Stimulated activated CD8-positive, alpha-beta memory T cell treated with anti-CD3 and anti-CD28 coated beads, Interleukin-7, amount 100 ng/mL, for 48 hours (primary cell): ENCODE measurements around the gene PAK5.

Experiments
- DNase-seq, 2 donors: peaks; one replicate each; pipeline ENCODE4 v3.0.0-alpha.2; 2020; ENCODE audit warnings: low read depth in 1 of 2; ENCODE audit errors: extremely low read depth in 1 of 2

The PAK5 gene

GRCh38 chr20:9838378-9839295 is at the start of gene PAK5:
TSS of gene PAK5 (minus strand) at chr20:9839076. CDS start at chr20:9644328, 194,748 bp downstream.
- no peak for DNase-seq

GRCh38 chr20:9887706-9888105 is 48.8 kb upstream of the PAK5 start:
- DNase-seq = no peak

GRCh38 chr20:9886227-9886626 is 47.4 kb upstream of the PAK5 start:
- no peak for DNase-seq

GRCh38 chr20:9884666-9885065 is 45.8 kb upstream of the PAK5 start:
- DNase-seq = no peak

- DNase-seq = no peak
Observed at GRCh38 chr20:9884061-9884460, 45.2 kb upstream of the PAK5 start.

DNA sequence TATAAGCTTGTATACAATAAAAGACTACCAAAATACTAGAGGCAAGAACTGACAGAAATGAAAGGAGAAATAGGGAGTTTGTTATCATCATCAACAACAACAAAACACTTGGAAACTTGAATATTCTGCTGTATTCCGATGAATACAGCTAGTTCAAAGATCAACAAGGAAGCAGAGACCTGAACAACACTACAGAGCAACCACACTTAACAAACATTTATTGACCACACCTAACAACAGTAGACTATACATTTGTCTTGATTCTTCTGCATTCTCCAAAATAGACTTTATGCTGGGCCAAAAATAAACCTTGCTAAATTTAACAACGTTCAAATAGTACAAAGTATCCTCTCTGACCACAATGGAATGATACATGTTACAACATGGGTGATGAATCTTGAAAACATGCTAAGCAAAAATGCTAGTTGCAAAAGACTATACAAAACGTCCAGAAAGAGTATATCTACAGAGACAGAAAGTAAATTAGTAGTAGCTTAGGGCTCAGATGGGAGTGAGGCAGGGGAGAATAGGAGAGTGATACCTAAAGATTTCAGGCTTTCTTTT is 39.1 kb upstream of the PAK5 start:
- no peak for DNase-seq

DNA sequence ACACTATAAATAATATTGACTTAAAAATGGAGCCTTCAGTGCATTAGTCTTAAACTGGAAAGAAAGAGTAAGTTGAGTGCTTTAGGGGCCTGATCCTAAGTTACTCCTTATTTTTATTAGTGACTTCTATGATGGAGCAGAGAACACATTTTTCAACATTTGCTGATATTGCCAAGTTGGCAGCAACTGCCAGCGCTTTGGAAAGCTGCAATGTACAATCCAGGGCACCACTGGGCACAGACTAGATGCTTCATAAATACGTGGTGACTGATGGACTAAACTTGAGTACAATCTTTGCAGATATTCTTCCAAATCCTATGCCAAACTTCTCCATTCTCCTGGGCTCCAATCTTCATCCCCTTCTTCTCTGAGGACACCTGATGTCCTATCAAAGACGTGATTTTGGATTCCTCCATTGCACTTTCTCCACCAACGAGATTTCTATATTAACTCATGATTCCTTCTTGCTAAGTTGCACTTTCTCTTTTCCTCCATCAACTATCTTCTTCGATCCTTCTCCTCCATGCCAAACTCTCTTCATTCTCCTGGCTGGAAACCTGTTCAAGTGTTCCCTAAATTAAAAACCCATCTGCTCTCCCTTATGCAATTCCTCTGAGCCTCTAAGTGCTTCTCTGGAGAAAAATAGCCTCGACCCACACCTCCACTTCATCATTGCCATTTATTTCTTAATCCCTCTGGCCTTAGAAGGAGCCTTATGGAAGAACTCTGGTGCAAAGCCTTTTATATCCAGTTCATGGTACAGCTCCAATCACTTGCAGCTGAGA is 28.5 kb upstream of the PAK5 start:
- no peak for DNase-seq

DNA sequence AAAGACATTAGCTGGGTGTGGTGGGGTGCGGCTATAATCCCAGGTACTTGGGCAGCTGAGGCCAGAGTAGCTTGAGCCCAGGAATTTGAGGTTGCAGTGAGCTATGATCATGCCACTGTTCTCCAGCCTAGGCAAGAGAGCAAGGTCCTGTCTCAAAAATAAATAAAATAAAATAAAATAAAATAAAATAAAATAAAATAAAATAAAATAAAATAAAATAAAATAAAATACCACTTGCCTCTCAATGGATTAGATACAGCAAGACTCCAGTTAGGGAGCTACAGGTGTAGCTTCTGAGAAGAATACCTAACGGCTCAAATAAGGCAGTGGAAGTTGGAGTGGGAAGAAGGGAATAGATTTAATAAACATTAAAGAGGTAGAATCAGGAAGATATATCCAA is 13.7 kb upstream of the PAK5 start:
- no peak for DNase-seq

DNA sequence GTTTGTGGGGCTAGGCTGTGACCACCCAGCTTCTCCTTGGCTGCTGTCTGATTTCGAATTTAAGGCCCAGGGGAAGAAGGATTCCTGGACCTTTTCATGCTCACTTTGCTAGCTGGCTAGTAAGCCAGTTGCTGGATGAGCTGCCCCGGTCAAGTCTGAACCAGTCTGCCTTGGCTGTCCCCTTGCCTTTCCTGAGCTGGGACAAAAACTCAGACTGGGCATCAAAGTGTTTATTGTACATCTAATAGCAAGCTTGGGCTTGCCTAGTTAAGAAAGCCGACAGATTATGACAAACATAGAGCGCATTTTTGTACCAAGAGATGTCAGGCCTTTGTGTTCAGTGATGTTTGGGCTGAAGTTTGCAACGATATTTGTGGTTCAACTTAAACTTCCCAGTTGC is 750 bp upstream of the PAK5 start:
- DNase-seq = no peak

DNA sequence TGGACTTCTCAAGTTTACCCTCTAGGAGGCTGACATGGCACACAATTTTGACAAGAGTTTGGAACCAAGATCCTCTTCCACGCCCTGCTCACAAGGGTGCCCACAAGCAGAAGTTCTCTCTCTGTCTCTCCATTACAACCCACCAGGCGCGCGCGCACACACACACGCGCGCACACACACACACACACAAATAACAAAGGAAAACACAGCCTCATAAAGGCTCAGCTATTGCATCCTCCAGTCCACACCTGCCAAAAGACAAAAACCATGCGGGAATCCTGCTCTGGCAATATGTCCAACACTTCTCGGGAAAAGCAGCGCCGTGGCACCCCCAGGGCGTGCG is 870 bp downstream of the PAK5 start:
- no peak for DNase-seq

DNA sequence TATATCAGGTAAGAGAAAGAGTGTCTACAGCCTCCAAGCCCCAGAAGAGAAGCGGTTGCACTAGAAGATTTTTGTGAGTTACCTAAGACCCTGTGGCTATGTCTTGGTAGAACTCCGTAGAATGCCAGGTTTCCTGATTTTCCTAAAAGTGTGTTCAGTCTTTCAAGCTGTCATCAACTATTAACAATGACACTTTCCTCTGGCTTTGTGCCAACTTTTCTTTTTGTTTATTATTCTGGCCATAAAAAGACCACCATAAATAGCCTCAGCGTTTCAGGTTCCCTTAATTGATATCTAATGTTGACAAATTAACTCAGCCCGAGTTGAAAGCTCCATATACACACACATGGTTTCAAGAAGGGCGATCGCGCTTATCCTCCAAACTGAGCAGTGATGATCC is 1.2 kb downstream of the PAK5 start:
- no peak for DNase-seq

- no peak for DNase-seq
Observed at GRCh38 chr20:9835302-9835701, 3.6 kb downstream of the PAK5 start.

DNA sequence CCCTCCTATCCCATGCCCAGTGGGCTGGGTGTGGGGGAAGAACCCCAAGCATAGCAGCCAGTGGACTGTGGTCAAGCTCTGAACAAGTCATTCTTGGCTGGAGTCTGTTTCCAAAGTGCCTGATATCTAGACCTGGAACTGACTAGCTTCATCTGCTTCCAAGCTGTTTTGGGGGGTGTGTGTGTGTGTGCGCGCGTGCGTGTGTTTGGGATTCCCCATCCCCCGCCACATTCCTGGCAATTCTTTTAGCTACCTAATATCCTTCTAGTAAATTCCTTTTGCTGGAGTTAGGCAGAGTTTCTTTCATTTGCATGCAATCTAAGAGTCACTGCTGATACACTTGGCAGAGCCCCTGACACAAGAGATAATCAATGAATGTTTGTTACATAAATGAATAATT is 7.8 kb downstream of the PAK5 start:
- DNase-seq = no peak

- no peak for DNase-seq
Observed at GRCh38 chr20:9829835-9830234, 9.0 kb downstream of the PAK5 start.

- DNase-seq = no peak
Observed at GRCh38 chr20:9817654-9818053, 21.2 kb downstream of the PAK5 start.

DNA sequence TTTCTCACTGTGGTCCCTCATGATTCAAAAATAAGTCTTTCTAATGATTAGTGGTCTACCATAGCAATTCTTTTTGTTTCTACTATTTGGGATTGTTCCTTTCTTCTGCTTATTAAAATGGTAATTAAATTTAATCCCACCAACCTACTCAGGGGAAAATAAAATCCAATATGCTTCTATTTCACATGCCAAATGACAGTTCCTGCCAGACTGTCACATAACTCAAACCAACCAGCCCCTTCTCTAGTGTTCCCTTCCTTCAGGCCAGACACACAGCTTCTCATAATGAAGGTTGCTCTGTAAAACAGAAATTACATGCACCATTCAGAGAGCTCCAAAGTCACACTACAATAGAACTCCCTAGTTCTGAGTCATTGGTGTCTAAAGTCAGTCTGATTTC is 23.2 kb downstream of the PAK5 start:
- no peak for DNase-seq

DNA sequence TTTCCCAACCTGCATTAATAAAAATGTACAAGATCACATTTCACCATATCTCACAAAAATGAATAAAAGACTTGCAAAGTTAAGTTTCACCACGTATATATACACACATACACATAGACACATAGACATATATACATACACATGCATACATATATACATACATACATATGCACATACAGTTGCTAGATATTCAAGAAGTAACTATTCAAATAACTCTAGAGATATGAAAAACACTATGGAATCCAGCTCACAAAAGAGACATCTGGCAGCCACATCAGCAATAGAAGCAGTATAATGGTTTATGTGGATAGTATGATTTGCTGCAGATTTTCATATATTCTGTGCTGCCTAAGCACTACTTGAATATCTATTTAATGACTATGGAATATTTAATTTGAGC is 28.1 kb downstream of the PAK5 start:
- no peak for DNase-seq

GRCh38 chr20:9809271-9809670 is 29.6 kb downstream of the PAK5 start:
- no peak for DNase-seq

DNA sequence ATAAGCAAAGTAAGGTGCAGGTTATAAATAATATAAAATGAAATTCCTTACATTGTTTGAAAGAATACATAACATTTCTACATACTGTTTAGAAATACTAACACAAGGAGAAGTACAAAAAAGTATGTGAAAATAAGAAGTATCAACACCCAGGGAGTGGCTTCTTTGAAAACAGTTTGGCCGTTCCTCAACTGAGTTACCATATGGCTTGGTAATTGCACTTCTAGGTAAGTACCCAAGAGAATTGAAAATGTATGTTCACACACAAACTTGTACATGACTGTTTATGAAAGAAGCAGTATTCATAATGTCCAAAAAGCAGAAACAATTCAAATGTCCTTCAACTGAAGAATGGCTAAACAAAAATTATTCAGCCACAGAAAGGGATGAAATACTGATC is 30.7 kb downstream of the PAK5 start:
- no peak for DNase-seq

DNA sequence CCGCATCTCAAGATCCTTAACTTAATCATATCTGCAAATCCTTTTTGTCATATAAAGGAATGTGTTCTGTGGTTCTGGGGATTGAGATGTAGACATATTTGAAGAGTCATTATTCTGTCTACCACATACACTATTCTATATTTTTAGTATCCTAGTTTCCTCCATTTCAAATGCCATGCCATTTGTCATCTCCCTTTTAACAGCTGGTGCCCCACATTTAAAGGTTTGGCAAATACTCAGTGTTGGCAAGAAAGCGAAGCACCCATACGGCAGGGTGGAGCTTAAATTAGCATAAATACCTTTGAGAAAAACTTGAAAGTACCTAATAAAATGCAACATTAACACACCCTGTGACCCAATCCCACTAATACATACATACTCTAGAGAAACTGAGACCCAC is 31.7 kb downstream of the PAK5 start:
- no peak for DNase-seq

DNA sequence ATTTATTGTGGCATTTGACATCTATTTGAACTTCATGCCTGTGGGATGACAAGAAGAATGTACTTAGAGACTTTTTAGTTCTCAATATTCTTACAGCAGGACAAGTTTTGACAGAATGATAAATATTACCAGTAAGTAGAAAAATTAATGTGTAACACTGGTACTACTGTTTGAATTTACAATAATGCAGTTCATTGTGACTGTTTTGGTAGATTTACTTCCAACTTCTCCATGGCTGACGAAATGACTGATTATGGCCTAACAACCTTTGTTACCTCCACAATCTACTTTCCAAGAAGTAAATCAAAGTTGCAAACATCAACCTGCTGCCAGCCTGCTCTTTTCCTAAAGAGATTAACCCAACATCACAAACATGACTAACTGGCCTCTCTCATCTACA is 38.5 kb downstream of the PAK5 start:
- DNase-seq = no peak

DNA sequence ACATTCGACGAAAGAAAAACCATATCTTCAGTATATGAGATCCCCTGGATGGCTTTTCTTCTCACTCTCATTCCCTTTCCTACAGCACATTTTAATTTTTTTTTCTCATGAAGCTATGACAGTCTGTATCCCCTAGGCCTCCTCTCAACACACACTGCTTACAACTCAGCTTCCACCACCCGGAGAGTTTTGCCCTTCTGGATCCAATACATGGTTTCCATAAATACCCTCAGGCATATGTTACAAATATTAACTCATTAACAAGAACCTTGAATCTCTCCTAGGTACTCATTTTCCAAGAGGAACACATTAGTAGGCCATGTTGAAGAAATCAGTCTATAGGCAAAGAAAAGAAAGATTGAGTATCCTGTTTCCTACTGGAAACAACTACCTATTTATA is 44.0 kb downstream of the PAK5 start:
- DNase-seq = no peak
